Pons (tissue), 1 donor: ENCODE results near the gene IL13.
"Not testable (repeated sequence)": the region's sequence is repeated elsewhere in the genome, so short reads cannot be mapped to it uniquely, and the experiment has no call there.

Experiments
- DNase-seq: peaks from one replicate; pipeline ENCODE4 v3.0.0-alpha.2; 2016; ENCODE audit warnings: low spot score

Gene IL13

DNA sequence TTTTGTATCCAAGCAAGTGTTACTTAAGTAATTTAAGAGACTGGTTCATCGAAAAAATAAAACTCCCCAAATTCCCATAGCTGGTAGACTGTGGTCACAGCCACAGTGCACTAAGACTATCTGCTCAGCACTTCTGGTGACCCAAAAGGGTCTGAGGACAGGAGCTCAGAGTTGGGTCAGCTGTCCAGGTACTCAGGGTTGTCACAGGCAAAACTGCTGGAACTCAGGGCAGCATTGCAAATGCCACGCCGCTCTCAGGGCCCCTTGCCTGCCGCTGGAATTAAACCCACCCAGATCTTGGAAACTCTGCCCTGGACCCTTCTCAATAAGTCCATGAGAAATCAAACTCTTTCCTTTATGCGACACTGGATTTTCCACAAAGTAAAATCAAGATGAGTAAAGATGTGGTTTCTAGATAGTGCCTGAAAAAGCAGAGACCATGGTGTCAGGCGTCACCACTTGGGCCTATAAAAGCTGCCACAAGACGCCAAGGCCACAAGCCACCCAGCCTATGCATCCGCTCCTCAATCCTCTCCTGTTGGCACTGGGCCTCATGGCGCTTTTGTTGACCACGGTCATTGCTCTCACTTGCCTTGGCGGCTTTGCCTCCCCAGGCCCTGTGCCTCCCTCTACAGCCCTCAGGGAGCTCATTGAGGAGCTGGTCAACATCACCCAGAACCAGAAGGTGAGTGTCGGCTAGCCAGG lies at the start of gene IL13:
TSS of gene IL13 (plus strand) at position 498 of the 705 bp plus-strand sequence. CDS start at position 512, 14 bp downstream.
- no peak for DNase-seq

DNA sequence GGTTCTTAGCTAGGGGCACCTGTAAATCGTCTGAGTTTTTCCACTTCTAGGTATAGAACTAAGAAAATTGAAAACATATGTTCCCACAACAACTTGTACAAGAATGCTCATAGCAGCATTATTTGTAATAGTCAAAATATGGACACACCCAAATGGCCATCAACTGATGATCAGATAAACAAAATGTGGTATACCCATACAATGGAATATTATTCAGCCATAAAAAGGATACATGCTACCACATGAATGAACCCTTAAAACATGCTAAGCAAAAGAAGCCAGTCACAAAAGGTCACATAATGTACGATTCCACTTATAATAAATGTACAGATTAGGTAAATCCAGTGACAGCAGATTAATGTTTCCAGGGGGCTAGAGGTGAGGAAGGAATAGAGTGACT lies 46.0 kb upstream of the IL13 start:
- no peak for DNase-seq

DNA sequence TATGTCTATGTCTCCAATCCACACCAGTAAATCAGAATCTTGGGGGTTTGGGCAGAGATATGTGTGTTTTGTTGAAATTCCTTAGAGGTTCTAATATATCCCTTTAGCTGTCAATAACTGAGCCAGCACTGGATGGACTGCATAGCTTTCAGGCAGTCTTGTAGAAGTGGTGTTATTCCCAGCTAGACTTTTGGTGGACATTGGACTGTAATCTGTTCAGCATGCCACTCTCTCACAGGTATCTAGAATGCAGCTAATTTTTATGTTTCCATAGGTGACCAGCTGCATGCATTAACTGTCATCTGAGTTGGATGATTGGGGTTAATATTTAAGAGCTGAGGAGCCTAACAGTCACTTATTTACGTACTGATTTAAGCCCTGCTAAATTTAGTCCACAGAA lies 45.1 kb upstream of the IL13 start:
- DNase-seq = no peak

DNA sequence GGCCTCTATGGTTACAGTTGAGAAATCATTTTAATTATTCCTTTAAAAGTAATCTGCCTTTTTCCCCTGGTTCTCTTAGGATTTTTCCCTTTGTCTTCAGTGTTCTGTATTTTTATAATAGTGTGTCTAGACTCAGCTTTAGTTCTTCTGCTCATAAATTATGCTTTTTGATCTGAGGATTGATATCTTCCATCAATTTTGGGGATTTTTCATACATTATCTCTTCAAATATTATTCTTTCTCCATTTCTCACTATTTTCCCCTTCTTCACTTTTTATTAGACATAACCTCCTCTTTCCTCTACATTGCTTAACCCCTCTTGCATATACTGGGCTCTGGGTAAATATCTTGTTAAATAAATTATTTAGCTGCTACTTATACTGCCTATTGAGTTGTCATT lies 36.3 kb upstream of the IL13 start:
- DNase-seq = no peak

DNA sequence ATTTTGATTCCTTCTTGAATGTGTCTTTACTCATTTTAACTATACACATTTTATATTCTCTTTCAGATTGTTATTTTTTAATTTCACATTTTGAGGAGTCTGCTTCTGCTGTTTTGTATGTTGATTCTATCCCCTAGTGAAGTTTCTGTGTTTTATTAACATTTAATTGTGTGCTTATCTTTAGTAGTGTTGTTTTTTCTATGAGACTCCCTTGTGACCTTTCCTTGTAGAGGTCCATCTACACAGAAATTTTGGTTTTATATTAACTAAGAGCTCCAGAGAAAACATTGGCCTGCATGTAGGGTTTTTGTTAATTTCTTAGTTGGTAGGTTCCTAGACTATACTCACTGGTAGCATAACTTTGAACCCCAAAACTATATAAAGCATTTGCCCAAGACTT lies 35.4 kb upstream of the IL13 start:
- no peak for DNase-seq

DNA sequence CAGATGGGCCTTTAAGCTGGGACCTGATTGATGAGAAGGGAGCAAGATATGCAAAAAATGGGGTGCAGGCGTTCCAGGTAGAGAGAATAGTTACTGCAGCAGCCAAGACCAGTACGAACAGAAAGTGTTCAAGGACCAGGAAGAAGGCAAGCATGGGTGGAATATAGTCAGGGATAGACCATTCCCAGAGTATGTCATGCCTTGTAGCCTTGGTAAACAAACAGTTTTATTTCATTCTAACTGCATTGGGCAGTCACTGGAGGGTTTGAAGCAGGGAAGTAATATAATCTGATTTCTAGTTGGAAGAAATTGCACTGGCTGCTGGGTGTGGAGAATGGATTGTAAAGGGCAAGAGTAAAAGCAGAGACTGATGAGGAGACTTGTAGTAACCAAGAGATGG lies 30.5 kb upstream of the IL13 start:
- no peak for DNase-seq

DNA sequence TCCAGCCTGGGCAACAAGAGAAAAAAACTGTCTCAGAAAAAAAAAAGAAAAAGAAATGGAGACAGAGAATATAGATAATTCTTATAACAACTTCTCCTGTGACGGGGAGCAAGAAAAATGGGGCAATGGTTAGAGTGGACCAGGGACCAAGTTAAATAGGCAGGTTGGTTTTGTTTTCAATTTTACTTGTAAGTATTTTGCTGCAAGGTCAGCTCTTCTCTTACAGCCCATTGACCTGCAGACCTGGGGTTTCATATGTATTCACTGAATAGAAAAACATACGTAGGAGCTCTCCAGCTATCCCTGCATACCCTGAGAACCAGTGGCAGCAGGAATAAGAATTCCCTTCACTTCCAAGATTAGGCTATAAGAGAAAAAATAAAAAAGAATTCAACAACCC lies 29.2 kb upstream of the IL13 start:
- DNase-seq = no peak

DNA sequence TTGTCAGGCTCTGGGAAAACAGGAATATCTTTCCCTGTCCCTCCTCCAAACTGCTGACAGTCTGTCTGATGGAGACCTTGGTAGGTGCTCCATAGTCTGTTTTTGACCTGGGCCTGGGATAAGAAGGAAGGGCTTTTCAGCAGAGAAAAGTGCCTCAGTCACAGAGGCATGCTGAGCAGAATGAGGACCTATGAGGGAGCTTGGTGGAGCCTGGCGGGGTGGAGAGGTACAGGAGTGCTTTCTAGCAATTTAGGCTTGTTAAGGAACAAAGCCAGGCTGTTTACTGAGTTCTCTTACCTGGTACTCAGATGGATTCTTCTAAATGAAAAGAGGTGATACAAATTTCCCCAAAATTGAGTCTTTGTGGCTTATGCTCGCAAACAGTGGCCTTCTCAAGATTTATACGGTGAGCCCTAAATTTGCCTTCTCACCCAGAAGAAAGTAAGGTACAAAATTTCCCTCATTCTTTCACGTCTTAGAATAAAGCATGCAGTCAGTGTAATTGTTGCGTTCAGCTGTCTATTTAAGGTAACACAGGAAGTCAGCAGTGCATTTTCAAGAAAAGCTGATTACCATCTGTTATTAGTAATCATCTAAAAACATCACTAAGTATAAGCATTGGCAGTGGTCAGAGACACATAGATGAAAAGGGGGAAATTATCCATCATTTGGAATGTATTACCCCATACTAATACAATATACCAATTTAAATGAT lies 28.6 kb upstream of the IL13 start:
- DNase-seq = no peak

DNA sequence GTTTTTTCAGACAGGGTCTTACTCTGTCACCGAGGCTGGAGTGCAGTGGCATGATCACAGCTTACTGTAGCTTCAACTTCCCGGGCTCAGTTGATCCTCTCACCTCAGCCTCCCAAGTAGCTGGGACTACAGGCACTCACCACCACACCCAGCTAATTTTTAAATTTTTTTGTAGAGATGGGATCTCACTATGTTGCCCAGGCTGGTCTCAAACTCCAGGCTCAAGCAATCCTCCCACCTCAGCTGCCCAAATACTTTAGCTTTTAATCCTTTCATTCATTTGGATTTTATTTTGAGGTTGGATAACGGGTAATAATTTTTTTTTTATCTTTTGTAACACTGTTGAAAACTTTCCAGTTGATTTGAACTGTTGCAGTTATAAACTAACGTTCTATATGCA lies 24.4 kb upstream of the IL13 start:
- not testable (repeated sequence) for DNase-seq

DNA sequence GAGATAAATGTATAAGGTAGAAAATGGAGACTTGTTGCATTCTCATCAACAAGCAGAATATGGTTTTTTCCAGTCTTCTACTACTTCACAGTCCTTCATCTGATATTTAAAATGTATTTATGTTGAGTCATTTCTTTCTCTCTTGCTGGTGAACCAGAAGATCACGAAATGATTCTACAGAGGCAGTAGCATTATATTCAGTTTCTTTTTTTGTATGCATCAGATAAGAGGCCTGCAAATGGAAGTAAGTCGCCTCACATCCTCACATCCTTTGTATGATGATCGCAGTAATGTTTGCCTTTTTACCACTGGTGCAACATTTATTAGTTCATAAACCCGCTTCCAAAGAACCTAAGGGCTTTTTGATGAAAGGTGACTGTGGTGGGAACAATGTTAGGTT lies 22.1 kb upstream of the IL13 start:
- no peak for DNase-seq

DNA sequence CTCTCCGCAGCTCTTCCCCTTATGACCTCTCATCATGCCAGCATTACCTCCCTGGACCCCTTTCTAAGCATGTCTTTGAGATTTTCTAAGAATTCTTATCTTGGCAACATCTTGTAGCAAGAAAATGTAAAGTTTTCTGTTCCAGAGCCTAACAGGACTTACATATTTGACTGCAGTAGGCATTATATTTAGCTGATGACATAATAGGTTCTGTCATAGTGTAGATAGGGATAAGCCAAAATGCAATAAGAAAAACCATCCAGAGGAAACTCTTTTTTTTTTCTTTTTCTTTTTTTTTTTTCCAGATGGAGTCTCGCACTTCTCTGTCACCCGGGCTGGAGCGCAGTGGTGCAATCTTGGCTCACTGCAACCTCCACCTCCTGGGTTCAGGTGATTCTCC lies 20.7 kb upstream of the IL13 start:
- DNase-seq = no peak

DNA sequence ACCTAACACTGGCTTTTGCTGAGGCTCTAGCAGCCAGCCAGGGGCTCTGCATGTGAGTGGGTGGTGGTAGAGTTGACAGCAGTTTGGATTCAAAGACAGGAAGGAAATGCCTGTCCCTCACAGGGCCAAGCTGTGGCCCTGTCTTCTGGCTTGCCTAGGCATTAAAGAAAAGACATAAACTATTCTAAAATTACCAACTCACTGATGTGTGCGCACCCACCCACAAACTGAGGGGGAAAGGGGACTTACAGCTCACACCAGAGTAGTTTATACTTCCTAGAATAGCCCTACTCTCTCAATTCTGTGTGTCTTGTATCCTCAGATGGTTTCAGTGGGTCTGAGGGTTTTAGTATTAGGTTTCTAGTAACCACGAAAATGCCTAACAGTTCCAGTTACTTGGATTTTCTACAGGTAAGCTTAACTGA lies 18.3 kb upstream of the IL13 start:
- no peak for DNase-seq

DNA sequence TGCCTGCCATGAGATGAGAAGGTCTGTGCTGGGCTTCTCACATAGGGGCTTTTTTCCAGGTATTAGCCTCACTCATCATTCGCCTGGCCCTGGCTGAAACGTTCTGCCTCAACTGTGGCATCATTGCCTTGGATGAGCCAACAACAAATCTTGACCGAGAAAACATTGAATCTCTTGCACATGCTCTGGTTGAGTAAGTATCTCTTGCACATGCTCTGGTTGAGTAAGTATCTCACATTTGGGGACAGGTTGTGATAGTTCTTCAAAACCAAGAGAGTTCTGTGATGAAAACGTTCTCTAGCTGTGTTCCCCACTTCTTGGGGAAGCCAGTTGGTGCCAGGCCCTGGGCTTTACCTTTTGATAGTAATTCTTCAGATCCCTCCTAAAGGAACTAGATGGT lies 17.4 kb upstream of the IL13 start:
- no peak for DNase-seq

DNA sequence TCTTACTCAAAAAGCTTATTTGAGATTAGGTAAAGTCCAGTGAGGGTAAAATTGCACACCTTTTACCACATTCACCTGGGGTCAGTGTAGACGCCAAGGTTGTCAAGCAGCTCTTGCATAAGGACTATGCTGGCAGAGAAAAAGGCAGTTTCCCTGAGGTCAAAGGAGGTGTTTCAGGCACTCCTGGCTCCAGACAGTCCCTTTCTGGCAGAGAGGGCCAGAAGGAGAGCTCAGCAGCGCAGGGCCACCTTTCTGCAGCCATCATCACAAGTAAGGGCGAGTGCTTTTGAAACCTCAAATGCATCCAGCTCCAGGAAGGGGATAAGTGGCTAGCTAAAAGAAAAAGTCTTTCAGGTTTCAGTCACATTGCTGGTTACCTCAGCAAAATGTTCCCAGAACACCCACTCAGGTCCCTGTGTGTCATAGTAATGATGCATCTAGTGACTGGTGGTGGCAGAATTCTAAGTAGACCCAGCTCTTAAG lies 16.7 kb upstream of the IL13 start:
- DNase-seq = no peak

DNA sequence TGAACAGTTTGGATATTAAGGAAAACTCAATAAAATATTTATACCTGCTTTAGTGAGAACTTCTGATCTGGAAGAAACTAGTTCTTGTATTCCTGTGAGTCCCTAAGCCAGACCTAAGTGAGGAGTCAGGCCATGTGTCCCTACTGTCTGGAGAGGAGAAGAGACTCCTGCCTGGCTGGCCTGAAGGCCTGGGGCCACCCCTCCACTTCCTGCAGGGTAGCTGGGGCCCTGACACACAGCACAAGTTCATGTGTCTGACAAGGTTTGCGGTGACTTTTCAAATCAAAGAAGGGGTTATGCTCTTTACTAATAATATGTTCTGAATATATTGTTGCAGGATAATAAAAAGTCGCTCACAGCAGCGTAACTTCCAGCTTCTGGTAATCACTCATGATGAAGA lies 16.1 kb upstream of the IL13 start:
- no peak for DNase-seq

DNA sequence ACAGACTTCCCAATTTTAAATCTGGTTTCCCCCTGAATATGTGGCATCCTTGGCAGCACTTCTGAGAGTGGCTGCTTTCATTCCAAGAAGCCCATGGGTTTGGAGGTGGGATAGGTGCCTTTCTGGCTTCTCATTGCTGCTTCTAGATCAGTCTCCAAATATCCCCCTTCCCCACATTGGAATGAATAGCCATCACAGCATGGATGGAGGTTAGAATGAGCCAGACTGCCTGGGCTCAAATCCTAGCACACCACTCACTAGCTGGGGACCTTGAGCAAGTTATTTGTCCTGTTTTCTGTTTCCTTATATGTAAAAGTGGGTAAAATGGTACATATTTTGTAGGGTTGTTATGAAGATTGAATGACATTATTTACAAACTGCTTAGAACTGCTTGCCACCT lies 13.8 kb upstream of the IL13 start:
- no peak for DNase-seq

DNA sequence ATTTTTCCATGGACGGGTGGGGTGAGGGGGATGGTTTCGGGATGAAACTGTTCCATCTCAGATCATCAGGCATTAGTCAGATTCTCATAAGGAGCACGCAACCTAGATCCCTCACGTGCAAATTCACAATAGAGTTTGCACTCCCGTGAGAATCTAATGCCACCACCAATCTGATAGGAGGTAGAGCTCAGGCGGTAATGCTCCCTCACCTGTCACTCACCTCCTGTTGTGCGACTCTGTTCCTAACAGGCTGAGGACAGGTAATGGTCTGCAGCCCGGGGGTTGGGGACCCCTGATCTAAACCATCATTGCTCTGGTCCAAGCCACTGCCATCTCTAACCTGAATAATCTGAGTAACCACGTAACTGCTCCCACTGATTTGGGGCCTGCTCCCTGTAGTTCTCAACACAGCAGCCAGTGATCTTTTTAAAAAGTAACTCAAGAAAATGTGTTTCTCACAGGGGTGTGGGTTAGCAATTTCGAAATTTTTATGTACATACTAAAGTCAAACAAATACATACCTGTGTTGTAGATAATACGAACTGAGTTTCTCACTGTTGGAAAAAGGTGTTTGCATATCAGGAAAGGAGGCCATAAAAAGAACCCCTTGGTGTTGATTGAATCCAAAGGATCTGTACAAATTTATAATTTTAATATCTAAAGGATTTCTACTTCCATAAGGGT lies 11.2 kb upstream of the IL13 start:
- DNase-seq = no peak

DNA sequence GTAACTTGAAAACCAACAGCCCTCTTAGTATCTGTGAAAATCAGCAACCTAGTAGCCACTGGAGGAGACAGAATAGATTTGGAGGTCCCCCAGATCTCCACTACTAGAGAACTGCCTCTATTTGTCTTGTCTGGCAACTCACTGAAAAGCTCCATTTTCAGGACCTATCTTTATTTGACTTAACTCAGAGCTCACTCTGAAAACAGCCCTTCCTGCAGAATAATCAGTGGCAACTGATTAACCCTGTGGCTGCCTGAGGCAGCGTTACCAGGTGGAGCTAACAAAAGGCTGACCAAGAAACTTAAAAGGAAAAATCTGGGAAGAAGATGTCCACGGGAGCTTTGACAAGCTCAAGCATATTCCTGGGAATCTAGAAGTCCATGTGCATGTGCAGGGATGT lies 10.5 kb upstream of the IL13 start:
- DNase-seq = no peak

DNA sequence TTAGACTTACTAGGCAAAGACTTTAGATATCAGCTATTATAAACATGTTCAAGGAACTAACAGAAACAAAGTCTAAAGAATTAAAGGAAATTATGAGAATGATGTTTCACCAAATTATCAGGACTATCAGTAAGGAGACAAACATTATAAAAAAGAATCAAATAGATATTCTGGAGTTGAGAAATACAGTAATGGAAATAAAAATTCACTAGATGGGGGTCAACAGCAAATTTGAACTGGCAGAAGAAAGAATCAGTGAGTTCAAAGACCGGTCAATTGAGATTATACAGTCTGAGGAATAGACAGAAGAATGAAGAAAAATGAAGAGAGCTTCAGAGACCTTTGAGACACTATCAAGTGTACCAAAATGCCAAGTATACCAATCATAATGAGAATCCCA lies 9.6 kb upstream of the IL13 start:
- no peak for DNase-seq

DNA sequence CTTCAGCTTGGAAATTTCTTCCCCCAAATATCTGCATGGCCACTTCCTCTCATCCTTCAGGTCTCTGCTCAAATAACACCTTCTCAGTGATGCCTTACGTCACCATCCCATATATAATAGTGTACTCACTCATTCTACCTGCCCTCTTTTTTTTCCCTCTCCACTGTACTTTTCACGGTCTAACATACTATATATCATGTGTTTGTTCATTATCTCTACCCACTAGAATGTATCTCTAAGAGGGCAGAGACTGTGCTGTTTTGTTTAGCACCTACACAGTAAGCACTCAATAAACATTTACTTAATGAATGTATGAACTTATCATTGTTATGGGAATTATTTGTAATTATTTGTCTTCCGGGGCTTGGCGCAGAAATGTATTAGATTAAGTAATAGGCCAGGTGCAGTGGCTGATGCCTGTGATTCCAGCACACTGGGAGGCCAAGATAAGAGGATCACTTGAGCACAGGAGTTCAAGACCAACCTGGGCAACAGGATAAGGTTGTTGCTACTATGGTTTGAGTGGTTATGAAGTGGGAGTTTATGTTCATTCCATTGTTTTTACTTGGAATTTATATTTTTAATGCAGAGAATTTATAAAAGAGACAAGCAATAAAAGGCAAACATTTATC lies 6.0 kb upstream of the IL13 start:
- DNase-seq = no peak

DNA sequence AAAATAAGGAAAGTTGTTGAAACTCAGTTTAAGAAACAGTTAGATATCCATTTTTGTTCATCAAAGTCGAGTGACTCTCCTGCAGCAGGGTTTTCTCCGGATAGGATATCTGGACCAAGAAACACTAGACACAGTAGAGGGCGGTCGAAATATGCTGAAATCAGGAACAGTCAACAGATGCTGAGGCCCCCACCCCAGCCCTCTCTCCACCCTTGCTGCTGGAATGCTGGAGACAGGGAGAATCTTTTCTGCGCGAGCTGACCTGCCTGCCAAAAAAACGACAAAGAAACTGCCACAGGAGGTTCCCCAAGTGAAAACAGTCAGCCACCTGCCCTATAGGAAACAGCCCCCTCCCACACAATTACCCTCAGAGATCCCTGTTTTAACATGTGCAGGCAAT lies 4.3 kb upstream of the IL13 start:
- no peak for DNase-seq
